GM21381 (cell line): ENCODE data around the gene MAN1C1.
A peak's percentile ranks its signal among the peaks of the same experiment; 100 is the strongest.
"Not testable (repeated sequence)": the region's sequence is repeated elsewhere in the genome, so short reads cannot be mapped to it uniquely, and the experiment has no call there.

Experiments used
- ATAC-seq: cut with Tn5 transposase; IDR thresholded peaks from one replicate; pipeline ENCODE4 v1.9.1; 2021; ENCODE audit warnings: mild to moderate bottlenecking, moderate library complexity; ENCODE audit not compliant: unreplicated experiment

Gene MAN1C1

DNA sequence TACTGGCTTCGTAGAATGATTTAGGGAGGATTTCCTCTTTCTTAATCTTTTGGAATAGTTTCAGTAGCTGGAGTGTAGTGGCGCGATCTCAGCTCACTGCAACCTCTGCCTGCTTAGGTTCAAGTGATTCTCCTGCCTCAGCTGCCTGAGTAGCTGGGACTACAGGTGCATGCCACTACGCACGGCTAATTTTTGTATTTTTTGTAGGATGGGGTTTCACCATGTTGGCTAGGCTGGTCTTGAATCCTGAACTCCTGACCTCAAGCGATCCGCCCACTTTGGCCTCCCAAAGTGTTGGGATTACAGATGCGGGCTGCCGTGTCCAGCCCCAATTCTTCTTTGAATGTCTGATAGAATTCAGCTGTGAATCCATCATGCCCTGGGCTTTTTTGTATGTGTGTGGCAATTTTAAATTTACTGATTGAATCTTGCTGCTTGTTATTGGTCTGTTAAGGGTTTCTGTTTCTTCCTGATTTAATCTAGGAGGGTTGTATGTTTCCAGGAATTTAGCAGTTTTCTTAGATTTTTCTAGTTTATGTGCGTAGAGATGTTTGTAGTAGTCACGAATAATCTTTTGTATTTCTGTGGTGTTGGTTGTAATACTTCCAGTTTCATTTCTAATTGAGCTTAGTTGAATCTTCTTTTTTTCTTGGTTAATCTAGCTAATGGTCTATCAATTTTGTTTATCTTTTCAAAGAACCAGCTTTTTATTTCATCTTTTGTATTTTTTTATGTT is 15.3 kb downstream of the MAN1C1 start:
- ATAC-seq = no peak

DNA sequence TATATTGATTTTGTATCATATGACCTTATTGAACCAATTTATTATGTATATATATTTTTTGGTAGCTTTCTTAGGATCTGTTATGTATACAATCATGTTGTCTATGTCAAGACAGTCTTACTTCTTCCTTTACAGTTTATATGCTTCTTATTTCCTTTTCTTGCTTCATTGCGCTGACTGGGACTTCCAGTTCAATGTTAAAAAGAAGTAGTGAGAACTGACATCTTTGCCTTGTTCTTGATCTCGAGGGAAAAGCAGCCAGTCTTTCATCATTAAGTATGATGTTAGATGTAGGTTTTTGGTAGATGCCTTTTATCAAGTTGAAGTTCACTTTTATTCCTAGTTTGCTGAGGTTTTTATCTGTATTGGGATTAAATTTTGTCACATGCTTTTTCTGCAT is 17.5 kb downstream of the MAN1C1 start:
- no peak for ATAC-seq

DNA sequence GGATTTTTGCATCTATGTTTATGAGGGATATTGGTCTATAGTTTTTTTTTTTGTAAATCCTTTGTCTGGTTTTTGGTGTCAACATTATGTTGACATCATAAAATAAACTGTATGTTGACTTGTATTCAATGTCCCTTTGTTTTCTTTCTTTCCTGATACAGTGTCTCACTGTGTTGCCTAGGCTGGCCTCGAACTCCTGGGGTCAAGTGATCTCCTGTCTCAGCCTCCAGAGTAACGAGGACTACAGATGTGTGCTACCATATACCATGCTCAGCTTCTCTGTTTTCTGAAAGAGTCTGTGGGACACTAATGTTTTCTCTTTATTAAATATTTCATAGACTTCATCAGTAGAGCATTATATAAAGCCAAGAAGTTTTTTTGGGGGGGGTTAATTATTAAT is 18.3 kb downstream of the MAN1C1 start:
- ATAC-seq = no peak

DNA sequence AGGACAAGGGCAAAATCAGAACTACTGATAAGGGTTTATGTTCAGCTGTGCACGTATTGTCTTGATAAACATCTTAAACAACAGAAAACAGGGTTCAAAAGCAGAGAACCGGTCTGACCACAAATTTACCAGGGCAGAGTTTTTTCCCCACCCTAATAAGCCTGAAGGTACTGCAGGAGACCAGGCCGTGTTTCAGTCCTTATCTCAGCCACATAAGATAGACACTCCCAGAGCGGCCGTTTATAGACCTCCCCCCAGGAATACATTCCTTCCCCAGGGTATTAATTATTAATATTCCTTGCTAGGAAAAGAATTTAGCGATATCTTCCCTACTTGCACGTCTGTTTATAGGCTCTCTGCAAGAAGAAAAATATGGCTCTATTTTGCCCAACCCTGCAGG is 19.6 kb downstream of the MAN1C1 start:
- ATAC-seq = not testable (repeated sequence)

DNA sequence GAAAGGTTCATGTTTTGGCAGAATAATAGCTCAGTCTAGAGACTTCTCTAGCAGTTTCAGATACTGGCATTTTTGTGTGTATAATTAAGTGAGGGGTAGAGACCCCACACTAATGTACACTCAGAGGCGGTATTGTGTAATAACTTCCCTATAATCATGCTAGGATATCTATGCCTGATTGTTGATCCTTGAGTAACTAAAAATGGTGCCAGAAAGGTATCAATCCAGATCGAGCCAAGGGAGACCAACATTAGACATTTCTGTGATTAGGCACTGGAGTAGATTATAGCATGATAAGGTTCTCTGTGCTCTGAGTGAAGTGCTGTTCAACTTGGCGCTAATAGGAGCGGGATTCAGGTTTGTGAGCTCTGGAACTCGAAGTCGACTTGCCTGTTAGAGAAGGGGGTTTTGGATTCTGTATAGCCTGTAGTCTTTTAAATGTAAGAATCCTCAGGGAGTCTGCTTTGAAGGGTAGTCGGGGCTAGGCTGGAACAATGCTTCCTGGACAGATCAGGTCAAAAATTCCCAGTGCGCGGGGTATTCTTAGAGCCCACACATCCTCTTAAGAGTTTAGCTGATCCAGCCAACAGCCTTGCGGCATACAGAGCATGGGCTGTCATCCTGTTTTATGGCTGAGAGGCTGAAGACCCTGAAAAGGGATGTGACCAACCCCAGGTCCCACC is 24.2 kb downstream of the MAN1C1 start:
- ATAC-seq = no peak

DNA sequence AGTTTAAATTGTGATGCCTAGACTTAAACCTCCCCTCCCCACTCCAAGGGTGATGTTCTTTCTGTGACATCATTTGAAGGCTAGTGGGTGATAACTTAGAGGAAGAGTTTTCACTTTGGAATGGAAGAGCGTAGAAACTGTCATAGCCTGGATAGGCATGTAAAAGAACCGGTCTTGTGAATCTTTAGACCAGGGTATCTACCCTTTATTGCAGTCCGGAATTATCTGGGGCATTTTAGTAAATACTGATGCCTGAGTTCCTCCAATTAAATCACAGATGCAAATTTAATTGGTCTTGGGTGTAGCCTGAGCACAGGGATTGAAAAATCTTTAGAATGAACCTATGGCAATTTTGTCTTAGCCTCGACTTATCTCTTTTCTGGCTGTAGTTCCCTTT is 24.7 kb downstream of the MAN1C1 start:
- no peak for ATAC-seq

DNA sequence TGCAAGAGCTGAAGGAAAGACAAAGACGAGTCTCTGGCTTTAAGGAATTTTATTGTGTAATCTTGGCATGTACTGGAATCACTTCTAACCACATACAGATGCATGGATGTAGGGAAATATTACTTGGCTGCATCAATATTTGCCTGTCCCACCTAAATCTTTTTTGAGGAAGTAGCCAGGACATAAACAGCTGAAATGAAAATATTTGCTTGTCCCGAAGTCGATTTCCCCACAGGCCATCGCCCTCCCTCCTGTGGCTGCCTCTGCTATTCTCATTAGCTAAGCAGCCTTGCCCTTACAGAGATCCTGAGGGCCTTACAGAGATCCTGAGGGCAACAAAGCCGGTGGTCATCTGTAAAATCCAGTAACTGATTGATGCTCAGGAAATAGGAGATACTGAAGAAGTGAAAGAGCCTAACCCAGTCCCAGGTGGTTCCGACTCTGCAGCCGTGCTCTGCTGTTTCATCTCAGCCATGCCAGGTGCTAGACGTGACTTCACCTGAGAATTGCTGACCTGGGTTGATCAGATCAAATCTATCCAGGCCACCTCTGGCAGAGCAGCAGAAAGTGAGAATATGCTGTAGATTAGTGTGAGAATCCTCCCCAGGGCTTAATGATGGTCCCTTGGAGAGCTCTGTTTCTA is 25.5 kb downstream of the MAN1C1 start:
- ATAC-seq = peak; percentile 21

DNA sequence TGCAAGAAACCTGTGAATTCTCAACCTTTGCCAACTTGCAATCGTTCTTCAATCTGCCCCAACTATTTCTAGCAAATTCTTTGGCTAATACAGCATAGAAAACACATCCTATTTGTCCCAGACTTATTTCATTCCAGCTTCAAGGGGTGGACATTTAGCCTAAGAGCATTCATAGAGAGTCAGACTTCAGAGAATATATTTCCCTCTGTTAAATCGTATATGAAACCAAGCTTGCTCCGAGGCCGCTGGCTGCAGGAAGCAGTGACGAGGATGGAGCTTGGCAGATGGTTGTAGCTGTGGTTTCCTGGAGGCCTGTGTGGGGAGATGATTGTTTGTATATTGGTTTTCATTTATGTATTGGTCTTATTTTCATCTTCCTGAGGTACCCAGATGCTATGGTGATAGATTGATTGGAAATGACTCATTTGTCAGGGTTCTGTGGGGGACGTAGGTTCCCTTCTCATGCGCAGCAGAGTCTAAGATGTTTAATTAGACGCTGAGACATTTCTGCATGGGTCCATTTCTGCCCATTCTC is 26.1 kb downstream of the MAN1C1 start:
- ATAC-seq = peak; percentile 79

DNA sequence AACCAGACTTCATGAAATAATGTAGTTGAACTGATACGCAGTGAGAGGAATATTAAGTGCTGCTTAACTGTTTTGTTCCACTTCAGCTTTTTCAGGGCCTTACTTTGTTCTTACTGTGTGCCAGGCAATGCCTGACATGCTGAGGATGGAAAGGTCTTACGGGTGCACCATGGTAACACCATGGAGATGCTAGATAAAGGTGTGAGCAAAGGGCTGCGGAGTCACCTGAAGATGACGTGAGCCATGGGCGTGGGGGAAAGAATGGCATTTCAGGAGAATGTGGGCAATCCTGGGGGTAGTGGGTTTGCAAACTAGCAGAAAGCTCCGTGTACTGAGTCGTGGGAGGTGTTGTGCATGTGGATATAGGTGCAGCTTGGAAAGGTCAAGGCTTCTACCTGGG is 27.3 kb downstream of the MAN1C1 start:
- ATAC-seq = no peak

DNA sequence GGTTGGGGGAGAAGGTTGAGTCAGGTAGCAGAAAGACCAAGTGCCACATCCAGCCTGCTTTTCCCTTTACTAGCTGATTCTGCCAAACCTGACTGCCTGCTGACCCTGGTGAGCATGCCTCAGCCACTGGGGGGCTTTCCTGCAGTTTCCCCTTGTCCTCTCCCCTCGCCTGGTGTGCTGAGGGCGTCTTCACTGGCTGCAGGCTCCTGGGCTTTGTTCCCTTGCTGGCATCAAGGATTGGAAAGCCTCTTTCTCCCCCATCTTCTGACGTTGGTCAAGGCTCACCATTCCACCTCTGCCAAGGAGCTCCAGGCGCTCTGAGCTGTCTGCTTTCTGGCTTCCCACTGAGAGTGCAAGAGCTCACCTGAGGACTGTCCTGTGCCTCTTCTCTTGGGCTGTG is 28.4 kb downstream of the MAN1C1 start:
- ATAC-seq = no peak

DNA sequence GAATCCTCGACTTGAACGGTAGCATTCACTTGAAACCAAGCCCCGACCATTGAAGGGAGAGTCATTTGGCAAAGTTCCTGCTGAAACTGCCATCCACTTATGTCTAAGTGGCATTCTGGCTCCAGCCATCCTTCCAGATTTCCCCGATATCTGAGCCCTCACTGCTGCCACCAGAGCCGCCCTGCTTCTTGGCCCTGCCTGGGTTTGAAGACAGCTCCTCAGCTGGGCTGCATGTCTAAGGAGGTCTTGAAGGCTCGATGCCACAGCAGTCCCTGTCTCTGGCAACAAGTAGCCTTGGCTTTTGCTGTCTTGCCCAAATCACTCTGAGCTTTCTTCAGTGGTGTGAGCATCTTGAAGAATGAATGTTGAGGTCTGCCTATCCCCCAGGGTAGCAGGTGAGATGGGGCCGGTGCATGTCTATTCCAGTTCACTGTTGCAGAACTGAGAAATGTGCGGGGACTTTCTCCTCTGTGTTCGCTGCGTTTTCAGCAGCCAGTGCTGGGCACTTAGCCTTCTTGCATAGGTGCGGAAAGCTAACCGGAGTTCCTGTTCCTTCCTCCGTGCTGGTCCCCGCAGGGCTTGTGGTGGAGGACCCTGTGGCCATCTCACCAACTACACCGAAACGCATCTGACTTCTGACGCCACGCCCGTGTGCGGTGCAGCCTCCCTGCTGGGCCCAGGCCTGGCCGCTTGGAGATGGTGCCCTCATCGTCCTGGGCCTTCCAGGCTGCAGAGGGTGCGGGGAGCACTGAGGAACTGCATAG is 29.2 kb downstream of the MAN1C1 start:
- ATAC-seq = no peak

DNA sequence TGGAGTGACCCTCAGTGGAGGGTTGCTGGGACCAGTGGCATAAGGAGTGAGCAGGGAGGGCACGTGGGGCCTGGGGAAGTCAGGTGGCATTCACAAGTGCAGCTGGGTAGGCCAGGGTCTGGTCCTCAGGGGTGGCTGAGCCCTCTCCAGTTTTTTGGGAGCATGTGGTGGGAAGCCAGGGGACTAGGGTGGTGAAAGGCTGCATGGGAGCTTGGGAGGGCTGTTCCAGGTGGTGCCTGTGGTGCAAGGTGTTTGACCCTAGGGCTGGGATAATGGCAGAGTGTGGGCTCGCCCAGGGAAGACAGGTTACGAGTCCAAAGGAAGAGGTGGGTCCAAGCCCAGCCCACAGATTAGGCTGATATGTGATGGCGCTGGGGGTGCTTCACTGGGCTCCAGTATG is 30.5 kb downstream of the MAN1C1 start:
- ATAC-seq = no peak

DNA sequence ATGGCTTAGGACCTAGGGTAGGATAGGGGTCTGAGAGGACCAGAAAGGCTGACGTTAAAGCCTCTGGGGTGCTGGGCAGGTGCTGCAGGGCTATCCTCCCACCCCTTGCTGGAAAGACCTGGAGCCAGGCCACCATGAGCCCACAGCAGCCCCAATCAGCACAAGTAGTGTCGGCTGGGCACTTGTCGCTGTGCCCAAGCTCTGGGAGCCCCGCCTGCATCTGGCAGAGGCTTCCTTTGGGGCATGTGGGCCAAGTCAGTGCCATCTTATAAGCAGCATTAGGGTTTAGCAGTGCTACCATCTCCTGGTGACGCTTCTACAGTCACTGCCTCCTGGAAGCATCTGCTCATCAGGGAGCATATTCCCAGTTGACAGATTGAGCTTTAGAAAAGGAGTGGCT is 31.3 kb downstream of the MAN1C1 start:
- no peak for ATAC-seq

DNA sequence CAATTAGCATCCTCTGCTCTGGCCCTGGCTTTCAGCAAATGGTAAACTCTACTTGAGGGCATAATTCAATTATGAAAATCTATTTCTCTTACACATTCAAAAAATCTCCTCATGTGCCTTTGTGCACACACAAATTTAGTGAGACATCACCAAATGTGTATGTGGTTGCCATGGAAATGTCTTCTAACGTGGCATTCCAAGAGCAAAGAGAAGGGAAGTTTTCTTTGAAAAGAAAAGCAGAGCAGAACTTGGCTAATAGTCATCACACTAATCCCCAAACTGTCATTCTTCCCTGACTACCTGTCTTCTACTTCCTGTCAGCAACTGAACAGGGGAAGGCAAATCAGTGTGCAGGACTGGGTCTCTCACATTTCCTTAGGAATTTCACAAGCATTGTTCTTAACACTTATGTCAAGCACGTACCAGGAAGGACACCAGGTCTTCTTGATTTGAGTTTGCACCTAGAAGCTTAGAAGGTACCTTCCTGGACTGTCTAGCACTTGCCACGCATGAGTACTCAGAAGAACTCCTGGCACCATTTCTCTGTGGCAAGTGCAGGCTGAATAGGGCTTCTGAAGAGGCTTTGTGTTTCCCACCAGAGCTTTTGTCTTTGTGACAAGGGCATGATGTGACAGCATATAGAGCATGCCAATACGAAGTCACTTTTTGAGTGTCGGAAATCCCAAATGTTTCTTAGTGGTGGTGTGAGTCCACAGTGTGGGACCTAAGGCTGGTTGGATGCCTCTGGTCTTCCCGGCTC is 32.3 kb downstream of the MAN1C1 start:
- ATAC-seq = no peak

DNA sequence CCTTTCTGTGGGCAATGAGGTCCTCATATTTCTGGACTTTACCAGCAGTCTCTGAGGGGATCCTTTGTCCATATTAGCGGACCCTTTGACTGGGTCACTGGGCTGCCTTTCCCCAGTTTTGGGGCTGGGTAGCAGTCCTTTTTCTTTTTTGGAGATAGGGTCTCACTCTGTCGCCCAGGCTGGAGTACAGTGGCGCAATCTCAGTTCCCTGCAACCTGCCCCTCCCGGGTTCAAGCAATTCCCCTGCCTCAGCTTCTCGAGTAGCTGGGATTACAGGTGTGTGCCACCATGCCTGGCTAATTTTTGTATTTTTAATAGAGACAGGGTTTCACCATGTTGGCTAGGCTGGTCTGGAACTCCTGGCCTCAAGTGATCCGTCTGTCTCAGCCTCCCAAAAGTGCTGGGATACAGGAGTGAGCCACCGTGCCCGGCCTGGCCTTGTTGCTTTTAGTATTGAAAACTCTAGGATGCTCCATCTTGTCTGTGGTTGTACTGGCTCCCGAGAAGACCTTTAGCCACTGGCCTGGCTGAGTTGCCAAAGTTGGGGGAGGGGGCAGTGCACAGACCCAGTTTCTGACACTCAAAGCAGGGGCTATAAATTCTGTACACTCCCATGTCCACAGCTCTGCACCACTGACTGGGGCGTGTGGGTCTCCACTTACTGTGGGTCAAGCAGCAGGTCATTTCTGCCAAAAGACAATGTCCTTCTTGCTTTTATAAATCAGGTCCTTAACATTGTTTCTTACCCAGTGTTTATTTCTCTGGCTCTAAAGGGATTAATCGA is 33.1 kb downstream of the MAN1C1 start:
- no peak for ATAC-seq

DNA sequence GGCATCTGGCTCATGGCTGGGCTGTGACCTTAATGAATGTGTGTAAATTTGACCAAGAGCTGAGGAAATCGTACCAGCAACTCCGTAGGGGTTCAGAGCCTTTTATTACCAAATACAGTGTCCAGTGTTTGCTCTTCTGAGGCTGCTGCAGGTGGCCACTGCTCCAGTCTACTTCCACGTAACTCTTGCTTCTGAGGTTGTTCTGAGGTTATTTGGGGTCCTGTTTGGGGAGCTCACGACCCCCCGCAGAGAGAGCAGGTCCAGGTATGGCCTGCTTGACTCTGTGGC is 33.6 kb downstream of the MAN1C1 start:
- no peak for ATAC-seq

DNA sequence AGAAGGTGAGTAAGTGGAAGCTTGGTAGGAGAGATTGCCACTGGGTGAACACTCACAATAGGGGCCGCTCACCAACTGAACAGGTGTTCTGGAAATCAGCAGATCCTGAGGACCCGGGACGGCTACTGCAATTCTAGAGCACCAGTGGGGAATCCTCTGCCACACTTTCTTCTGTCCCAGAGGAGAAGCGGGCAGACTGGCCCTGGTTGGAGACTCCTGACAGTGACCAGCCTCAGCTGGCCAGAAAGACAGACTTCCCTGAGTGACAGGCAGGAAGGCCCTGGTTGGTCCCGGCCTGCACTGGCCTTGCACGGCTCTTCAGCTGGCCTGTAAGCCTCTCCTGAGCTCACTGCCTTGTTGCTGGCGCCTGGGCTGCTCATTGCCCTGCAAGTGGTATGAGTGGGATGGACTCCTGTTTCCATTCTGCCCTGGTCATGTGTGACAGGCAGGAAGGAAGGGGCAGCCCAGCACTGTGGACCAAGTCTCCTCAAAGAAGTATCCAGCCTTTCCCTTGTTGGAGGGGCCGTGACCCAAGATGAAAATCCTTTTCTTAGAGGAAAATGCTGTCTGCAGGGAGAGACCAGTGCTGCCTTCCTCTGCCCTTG is 34.5 kb downstream of the MAN1C1 start:
- ATAC-seq = no peak

DNA sequence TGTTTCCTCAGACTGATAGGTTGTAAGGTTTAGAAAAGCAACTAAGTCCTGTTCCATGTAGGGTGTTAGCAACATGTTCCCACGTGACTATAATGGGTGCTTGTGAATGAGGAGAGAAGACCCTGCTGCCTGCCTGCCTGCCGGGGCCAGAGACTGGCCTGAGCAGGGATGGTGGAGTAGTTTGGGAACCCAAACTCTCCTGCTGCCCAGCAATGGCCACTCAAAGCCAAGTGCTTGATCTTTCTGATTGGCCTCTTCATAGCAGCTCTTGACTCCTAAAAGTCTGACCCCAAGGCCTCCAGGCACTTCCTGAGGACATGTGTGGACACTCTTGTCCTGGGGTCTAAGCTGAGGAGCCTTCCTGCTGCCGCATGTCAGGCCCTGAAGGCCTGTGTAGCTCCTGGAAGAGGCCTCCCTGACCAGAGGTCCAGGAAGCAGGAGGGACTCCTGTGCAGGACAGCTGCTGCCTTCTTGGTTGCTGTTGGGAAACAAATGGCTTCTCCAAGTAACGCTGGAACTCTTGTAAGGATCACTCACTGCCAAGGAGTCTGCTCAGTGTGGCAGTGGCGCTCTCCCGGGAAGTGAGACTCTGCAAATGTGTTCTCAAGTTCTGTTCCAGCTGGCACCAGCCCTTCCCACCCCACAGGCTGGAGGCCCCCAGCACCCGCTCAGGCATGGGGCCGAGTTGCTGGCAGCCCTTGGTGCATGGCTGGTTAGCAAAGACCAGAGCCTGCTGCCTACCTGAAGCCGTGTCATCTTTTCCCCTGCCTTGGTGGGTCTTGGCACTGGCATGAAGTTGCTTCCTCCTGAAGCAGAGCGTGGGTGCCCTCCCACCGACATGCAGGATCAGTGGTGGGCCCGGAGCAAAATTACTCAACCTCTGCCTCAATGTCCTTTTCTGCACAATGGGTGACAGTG is 35.5 kb downstream of the MAN1C1 start:
- no peak for ATAC-seq

DNA sequence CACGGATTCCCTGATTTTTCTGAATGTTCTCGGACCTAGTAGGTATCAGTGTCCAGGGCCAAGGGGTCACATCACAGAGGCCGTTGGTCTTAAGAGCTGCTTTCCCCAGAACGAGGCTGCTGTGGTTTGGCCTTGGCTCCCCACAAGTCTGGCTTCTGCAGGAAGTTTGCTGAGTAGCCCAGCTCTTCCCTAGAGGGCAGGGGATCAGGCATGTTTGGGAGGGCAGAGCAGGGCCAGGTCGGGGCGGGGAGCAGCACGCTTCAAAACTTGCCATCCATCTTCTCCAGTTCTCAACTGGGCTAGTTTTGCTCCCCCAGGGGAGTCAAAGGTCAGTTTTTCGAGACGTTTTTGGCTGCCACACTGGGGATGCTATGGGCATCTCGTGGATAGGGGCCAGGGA is 37.0 kb downstream of the MAN1C1 start:
- ATAC-seq = no peak
